H1 (cell line): Measurements from ENCODE around the gene CRTC1. TPM values are rescaled to one million over a fixed set of nuclear protein-coding genes. Genes with fewer than 3 reads are reported as not detected.

ENCODE experiments used
- BCL11A ChIP-seq, 2 experiments: IDR thresholded peaks; one replicate each; pipeline ENCODE4 v1.6.1; 2011; ENCODE audit warnings: low read depth in 2 of 2, low read length in 2 of 2, mild to moderate bottlenecking in 2 of 2
- CTBP2 ChIP-seq: IDR thresholded peaks from 2 replicates; pipeline ENCODE4 v1.7.0; 2011; ENCODE audit warnings: borderline replicate concordance, mild to moderate bottlenecking, moderate library complexity, mixed read lengths, low read length; ENCODE audit not compliant: insufficient read depth, insufficient read length
- GTF2F1 ChIP-seq: IDR thresholded peaks from 2 replicates; pipeline ENCODE4 v1.6.1; 2012; ENCODE audit warnings: low read depth, low read length, improper control_type of control experiment, borderline replicate concordance
- NRF1 ChIP-seq: IDR thresholded peaks from 2 replicates; pipeline ENCODE4 v1.6.1; 2011; ENCODE audit warnings: mild to moderate bottlenecking, low read depth, low read length, improper control_type of control experiment
- TAF7 ChIP-seq: optimal IDR thresholded peaks from 2 replicates; pipeline ENCODE3; 2011; ENCODE audit warnings: low read depth, mild to moderate bottlenecking, inconsistent platforms, low read length, moderate library complexity, borderline replicate concordance
- polyA plus RNA-seq, 7 experiments: library from polyadenylated mRNA; depleted of rRNA in 3 of 7; stranded (reverse) in 5 of 7; unstranded in 2 of 7; fragments of >200 nt in 5 of 7; fragments of 200-250 nt in 2 of 7; gene quantifications; 1 replicate in 5 of 7; 2 replicates in 1 of 7; 4 replicates in 1 of 7; pipeline versions ENCODE4 v1.2.1 to v1.2.3, GENCODE V29; 2011 to 2013; ENCODE audit warnings: missing spikeins in 2 of 7, mixed read lengths in 2 of 7
- total RNA-seq: library from RNA; stranded (reverse); fragmentation: NEBNext Ultra II Directional; extraction: Animal tissue kit (Norgen Biotek cat#: 25700); gene quantifications from 2 replicates; pipeline ENCODE4 v1.2.1, GENCODE V29; 2021

Gene CRTC1
- total and polyA plus RNA-seq, 2 of the 8 experiments (the other 6 are each of a cell fraction or from before 2014, with no cell fraction given), result 2.9 to 8.5 TPM

GRCh38 chr19:18745931-18746330, 62.5 kb downstream of the CRTC1 start (continued):
- no peak for TF ChIP-seq CTBP2
- TF ChIP-seq BCL11A (IDR thresholded peaks at IDR 0.05; ENCODE audit: low read depth in 2 of 2, low read length in 2 of 2), result no peak
- no peak for TF ChIP-seq GTF2F1
- no peak for TF ChIP-seq NRF1
- TF ChIP-seq TAF7, result no peak
